ENCODE data around the gene SPC24.
A peak's percentile ranks its signal among the peaks of the same experiment; 100 is the strongest.
"Not testable (repeated sequence)": the region's sequence is repeated elsewhere in the genome, so short reads cannot be mapped to it uniquely, and the experiment has no call there.

SPC24 gene

GRCh38 chr19:11172576-11172975 lies 17.0 kb upstream of the SPC24 start:
- no peak overlapping the region for H3K4me3 ChIP-seq (ENCODE audit: low read depth, low read length)
- H3K9ac ChIP-seq (ENCODE audit: low read depth, low read length): no peak overlapping the region
- H3K36me3 ChIP-seq (ENCODE audit: control insufficient read depth, insufficient read depth, low read length): peaks cover 42% of the 10 kb centered on the region
- H3K4me1 ChIP-seq (ENCODE audit: control insufficient read depth, insufficient read depth, low read length): no peaks in the 10 kb centered on the region
- H3K27me3 ChIP-seq (ENCODE audit: control insufficient read depth, insufficient read depth, low read length): no peaks in the 10 kb centered on the region
- H3K9me3 ChIP-seq (ENCODE audit: control insufficient read depth, insufficient read depth, low read length): no peaks in the 10 kb centered on the region

GRCh38 chr19:11171144-11171543 lies 15.6 kb upstream of the SPC24 start:
- H3K9me3 ChIP-seq (ENCODE audit: control insufficient read depth, insufficient read depth, low read length): no peaks in the 10 kb centered on the region
- no peak overlapping the region for H3K4me3 ChIP-seq (ENCODE audit: low read depth, low read length)
- H3K27me3 ChIP-seq (ENCODE audit: control insufficient read depth, insufficient read depth, low read length): no peaks in the 10 kb centered on the region
- no peaks in the 10 kb centered on the region for H3K4me1 ChIP-seq (ENCODE audit: control insufficient read depth, insufficient read depth, low read length)
- H3K9ac ChIP-seq (ENCODE audit: low read depth, low read length): no peak overlapping the region
- peaks cover 30% of the 10 kb centered on the region for H3K36me3 ChIP-seq (ENCODE audit: control insufficient read depth, insufficient read depth, low read length)

DNA sequence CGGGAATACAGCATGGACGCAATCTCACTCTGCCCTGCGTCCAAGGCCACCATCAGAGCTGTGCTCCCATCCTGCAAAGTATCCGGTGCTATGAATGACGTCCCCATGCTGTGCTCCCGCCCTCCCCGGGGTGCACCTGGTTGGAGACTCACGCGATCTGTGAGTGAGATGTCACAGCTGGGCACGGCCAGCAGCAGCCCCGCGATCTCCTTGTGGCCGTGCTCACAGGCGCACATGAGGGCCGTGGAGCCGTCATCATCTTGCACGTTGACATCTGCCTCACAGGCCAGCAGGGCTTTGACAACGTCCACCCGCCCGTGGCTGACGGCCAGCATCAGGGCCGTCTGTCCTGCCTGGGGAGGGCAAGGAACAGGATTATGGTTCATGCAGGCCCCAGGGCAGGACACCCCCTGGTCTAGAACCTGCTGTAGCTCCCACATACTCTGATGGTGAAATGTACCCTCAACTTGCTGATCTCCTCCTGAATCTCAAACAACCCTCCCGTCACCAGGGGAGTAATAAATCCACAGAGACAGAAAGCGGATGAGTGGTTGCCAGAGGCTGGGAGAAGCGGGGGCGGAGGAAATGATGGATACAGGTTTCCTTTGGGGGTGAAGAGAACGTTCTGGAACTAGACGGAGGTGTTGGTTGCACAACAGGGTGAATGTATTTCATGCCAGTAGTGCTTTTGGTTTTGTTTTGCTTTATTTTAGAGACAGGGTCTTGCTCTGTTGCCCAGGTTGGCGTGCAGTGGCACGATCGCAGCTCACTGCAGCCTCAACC lies 14.5 kb upstream of the SPC24 start:
- Histone ChIP-seq H3K4me1 (ENCODE audit: control insufficient read depth, insufficient read depth, low read length) (no peaks in the 10 kb centered on the region), H3K36me3 (ENCODE audit: control insufficient read depth, insufficient read depth, low read length) (peaks cover 28% of the 10 kb centered on the region), H3K9ac (ENCODE audit: low read depth, low read length) (no peak overlapping the region), H3K4me3 (ENCODE audit: low read depth, low read length) (no peak overlapping the region), H3K9me3 (ENCODE audit: control insufficient read depth, insufficient read depth, low read length) (no peaks in the 10 kb centered on the region), H3K27me3 (ENCODE audit: control insufficient read depth, insufficient read depth, low read length) (no peaks in the 10 kb centered on the region)

DNA sequence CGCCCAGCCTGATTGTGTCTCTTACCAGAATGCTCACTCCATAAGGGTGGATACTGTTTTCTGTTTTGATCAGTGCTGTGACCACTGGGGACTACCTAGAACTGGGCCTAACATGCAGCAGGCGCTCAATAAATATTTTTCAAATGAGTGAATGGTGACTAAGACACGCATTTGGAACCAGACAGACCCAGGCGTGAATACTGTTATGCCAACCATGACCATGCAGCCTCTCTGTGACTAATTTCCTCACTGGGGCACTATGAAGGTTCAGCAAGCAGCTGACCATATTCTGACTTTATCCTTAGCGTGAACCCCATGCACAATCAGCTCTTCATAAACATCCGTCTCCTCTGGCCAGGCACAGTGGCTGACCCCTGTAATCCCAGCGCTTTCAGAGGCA lies 13.0 kb upstream of the SPC24 start:
- H3K27me3 ChIP-seq (ENCODE audit: control insufficient read depth, insufficient read depth, low read length): no peaks in the 10 kb centered on the region
- peaks cover 18% of the 10 kb centered on the region for H3K36me3 ChIP-seq (ENCODE audit: control insufficient read depth, insufficient read depth, low read length)
- H3K9ac ChIP-seq (ENCODE audit: low read depth, low read length): no peak overlapping the region
- H3K4me3 ChIP-seq (ENCODE audit: low read depth, low read length): no peak overlapping the region
- H3K9me3 ChIP-seq (ENCODE audit: control insufficient read depth, insufficient read depth, low read length): no peaks in the 10 kb centered on the region
- H3K4me1 ChIP-seq (ENCODE audit: control insufficient read depth, insufficient read depth, low read length): no peaks in the 10 kb centered on the region

DNA sequence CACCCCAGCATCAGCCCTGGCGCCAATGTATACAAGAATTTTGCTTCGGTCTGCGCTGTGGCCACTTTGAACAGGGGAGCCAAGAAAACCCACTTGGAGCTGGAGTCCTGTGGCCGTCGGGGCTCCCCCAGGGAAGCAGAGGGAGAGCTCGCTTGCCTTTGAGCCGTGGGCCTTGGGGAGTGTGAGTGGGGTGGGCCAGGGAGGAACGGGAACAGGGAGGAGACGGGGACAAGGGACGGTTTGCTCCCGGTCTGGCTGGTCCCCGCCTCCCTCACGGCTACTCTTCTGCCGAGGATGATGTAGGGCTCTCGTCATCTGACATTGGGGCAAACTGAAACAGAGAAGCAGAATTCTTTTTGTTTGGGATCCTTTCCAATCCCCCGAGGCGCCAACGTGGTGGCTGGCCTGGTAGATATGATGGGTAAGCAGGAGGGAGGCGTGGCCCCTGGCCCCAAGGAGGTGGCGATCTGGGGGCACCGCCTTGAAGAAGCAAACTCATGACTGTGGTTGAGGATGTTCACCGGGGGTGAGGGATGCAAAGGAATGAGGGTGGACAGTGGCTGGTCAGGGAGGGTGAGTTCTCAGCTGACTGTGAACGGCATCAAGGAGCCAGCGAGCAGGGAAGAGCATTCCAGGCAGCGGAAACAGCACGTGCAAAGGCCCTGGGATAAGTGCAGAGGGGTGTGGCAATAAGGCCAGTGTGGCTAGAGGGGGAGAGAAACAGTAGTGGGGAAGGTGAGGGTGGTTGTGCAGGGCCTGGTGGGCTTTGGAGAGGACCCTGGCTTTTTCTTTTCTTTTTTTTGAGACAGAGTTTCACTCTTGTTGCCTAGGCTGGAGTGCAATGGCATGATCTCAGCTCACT lies 10.9 kb upstream of the SPC24 start:
- no peaks in the 10 kb centered on the region for H3K27me3 ChIP-seq (ENCODE audit: control insufficient read depth, insufficient read depth, low read length)
- H3K36me3 ChIP-seq (ENCODE audit: control insufficient read depth, insufficient read depth, low read length): peaks cover 5% of the 10 kb centered on the region
- H3K9ac ChIP-seq (ENCODE audit: low read depth, low read length): no peak overlapping the region
- H3K4me3 ChIP-seq (ENCODE audit: low read depth, low read length): no peak overlapping the region
- H3K4me1 ChIP-seq (ENCODE audit: control insufficient read depth, insufficient read depth, low read length): no peaks in the 10 kb centered on the region
- H3K9me3 ChIP-seq (ENCODE audit: control insufficient read depth, insufficient read depth, low read length): no peaks in the 10 kb centered on the region

- Histone ChIP-seq H3K27me3 (ENCODE audit: control insufficient read depth, insufficient read depth, low read length) (no peaks in the 10 kb centered on the region), H3K36me3 (ENCODE audit: control insufficient read depth, insufficient read depth, low read length) (peaks cover 5% of the 10 kb centered on the region), H3K9ac (ENCODE audit: low read depth, low read length) (no peak overlapping the region), H3K9me3 (ENCODE audit: control insufficient read depth, insufficient read depth, low read length) (no peaks in the 10 kb centered on the region), H3K4me3 (ENCODE audit: low read depth, low read length) (no peak overlapping the region), H3K4me1 (ENCODE audit: control insufficient read depth, insufficient read depth, low read length) (no peaks in the 10 kb centered on the region)
These were observed 10.0 kb upstream of the SPC24 start for GRCh38 chr19:11165486-11166030.

DNA sequence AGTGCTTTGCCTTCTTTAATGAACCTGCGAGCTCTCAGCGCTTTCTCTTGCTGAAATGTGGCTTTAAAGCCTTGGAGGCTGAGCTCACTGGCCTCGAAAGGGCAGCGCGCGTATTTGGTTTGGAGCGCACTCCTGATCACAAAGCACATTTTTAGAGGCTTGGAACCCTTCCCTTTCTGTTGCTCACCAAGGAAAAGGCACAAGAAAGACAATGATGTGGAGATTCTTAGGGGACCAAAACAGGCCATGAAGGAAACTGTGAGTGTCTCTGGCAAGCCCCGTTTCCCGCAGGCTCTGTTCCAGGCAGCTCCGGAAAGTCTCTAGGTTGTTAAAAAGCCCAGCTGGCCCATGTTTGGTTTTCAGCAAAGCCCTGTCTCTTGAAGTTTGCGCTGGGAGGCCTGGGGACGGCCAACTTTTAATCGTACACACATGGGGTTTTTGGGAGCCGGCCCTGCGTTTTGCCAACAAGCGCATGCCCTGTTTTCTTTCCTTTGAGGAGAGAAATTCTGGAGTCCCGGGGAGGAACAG lies 9.4 kb upstream of the SPC24 start:
- Histone ChIP-seq H3K36me3 (ENCODE audit: control insufficient read depth, insufficient read depth, low read length) (peaks cover 5% of the 10 kb centered on the region), H3K9me3 (ENCODE audit: control insufficient read depth, insufficient read depth, low read length) (no peaks in the 10 kb centered on the region), H3K27me3 (ENCODE audit: control insufficient read depth, insufficient read depth, low read length) (no peaks in the 10 kb centered on the region), H3K4me1 (ENCODE audit: control insufficient read depth, insufficient read depth, low read length) (no peaks in the 10 kb centered on the region), H3K4me3 (ENCODE audit: low read depth, low read length) (no peak overlapping the region), H3K9ac (ENCODE audit: low read depth, low read length) (no peak overlapping the region)

DNA sequence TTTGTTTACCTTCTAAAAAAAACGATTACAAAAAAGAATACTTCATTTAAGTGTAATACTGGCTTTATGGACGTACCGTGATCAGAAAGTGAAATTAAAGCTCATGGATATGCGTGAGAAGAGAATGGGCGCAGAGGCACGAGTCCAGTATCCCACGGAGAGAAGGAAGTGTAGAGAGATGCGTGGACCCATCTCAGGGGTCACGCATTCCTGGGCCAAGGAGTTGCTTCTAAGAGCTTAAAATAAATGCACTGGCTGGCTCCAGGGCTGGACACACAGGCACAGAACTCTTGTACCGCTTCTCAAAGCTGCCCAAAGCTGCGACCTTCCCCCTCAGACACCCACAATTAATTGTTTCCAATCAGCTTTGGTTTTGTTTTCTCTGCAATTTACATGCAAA lies 8.7 kb upstream of the SPC24 start:
- no peak overlapping the region for H3K4me3 ChIP-seq (ENCODE audit: low read depth, low read length)
- no peaks in the 10 kb centered on the region for H3K4me1 ChIP-seq (ENCODE audit: control insufficient read depth, insufficient read depth, low read length)
- no peaks in the 10 kb centered on the region for H3K27me3 ChIP-seq (ENCODE audit: control insufficient read depth, insufficient read depth, low read length)
- peaks cover 5% of the 10 kb centered on the region for H3K36me3 ChIP-seq (ENCODE audit: control insufficient read depth, insufficient read depth, low read length)
- H3K9me3 ChIP-seq (ENCODE audit: control insufficient read depth, insufficient read depth, low read length): no peaks in the 10 kb centered on the region
- H3K9ac ChIP-seq (ENCODE audit: low read depth, low read length): no peak overlapping the region

- not testable (repeated sequence) for H3K9me3 ChIP-seq (ENCODE audit: control insufficient read depth, insufficient read depth, low read length); H3K4me1 ChIP-seq (ENCODE audit: control insufficient read depth, insufficient read depth, low read length); H3K4me3 ChIP-seq (ENCODE audit: low read depth, low read length); H3K36me3 ChIP-seq (ENCODE audit: control insufficient read depth, insufficient read depth, low read length); H3K27me3 ChIP-seq (ENCODE audit: control insufficient read depth, insufficient read depth, low read length); H3K9ac ChIP-seq (ENCODE audit: low read depth, low read length)
These were observed 4.8 kb upstream of the SPC24 start for GRCh38 chr19:11160440-11160768.

GRCh38 chr19:11159598-11160439 lies 4.2 kb upstream of the SPC24 start:
- no peak overlapping the region for H3K4me3 ChIP-seq (ENCODE audit: low read depth, low read length)
- H3K9me3 ChIP-seq (ENCODE audit: control insufficient read depth, insufficient read depth, low read length): no peaks in the 10 kb centered on the region
- no peaks in the 10 kb centered on the region for H3K4me1 ChIP-seq (ENCODE audit: control insufficient read depth, insufficient read depth, low read length)
- no peak overlapping the region for H3K9ac ChIP-seq (ENCODE audit: low read depth, low read length)
- H3K36me3 ChIP-seq (ENCODE audit: control insufficient read depth, insufficient read depth, low read length): peaks cover 2% of the 10 kb centered on the region
- no peaks in the 10 kb centered on the region for H3K27me3 ChIP-seq (ENCODE audit: control insufficient read depth, insufficient read depth, low read length)

GRCh38 chr19:11154683-11155047 lies 917 bp downstream of the SPC24 start:
- Histone ChIP-seq H3K36me3 (ENCODE audit: control insufficient read depth, insufficient read depth, low read length) (peaks cover 7% of the 10 kb centered on the region), H3K4me3 (ENCODE audit: low read depth, low read length) (peak overlapping the region; percentile 92), H3K27me3 (ENCODE audit: control insufficient read depth, insufficient read depth, low read length) (no peaks in the 10 kb centered on the region), H3K9me3 (ENCODE audit: control insufficient read depth, insufficient read depth, low read length) (no peaks in the 10 kb centered on the region), H3K4me1 (ENCODE audit: control insufficient read depth, insufficient read depth, low read length) (no peaks in the 10 kb centered on the region), H3K9ac (ENCODE audit: low read depth, low read length) (peak overlapping the region; percentile 89)
